Renal cortex interstitium (tissue), 11 donors: ENCODE measurements around the gene FLT3LG. TPM values are rescaled to one million over a fixed set of nuclear protein-coding genes. Genes with fewer than 3 reads are reported as not detected.
"Not testable (repeated sequence)": the region's sequence is repeated elsewhere in the genome, so short reads cannot be mapped to it uniquely, and the experiment has no call there.

Source experiments
- DNase-seq, 11 donors: peaks; one replicate each; pipeline ENCODE4 v3.0.0-alpha.2; 2013; ENCODE audit warnings: low read depth in 9 of 11, low spot score in 4 of 11; ENCODE audit errors: extremely low read depth in 1 of 11
- polyA plus RNA-seq, 3 donors: library from polyadenylated mRNA; unstranded; fragments of 120-200 nt; gene quantifications; one replicate each; pipeline ENCODE4 v1.2.1, GENCODE V29; 2013; ENCODE audit not compliant: insufficient read length in 3 of 3

FLT3LG gene
- polyA plus RNA-seq, 3 donors, result 2.5 to 4.4 (median 3.2) TPM

- DNase-seq, result no peak
These were observed 36.8 kb upstream of the FLT3LG start for GRCh38 chr19:49437231-49437630.

GRCh38 chr19:49438261-49438660, 35.8 kb upstream of the FLT3LG start:
- no peak for DNase-seq

GRCh38 chr19:49439836-49440235, 34.2 kb upstream of the FLT3LG start:
- DNase-seq, result no peak

GRCh38 chr19:49440439-49441209, 33.4 kb upstream of the FLT3LG start:
- no peak for DNase-seq

- DNase-seq, result no peak
These were observed 32.6 kb upstream of the FLT3LG start, which contains the start of gene SLC17A7 for GRCh38 chr19:49441210-49441959. Gene SLC17A7 (minus strand): TSS chr19:49441527. CDS start chr19:49441379, 148 bp downstream.

- DNase-seq, result no peak
These were observed 32.1 kb upstream of the FLT3LG start for GRCh38 chr19:49441960-49442350.

GRCh38 chr19:49442354-49442753, 31.7 kb upstream of the FLT3LG start:
- no peak for DNase-seq

- DNase-seq, result peak in 7 of 11 donors; percentile 69 to 81 (median 77)
These were observed 31.1 kb upstream of the FLT3LG start for GRCh38 chr19:49442771-49443365.

GRCh38 chr19:49443366-49444099, 30.5 kb upstream of the FLT3LG start:
- DNase-seq, result peak; percentile 85 to 95 (median 92)

- not testable (repeated sequence) for DNase-seq
These were observed 29.8 kb upstream of the FLT3LG start for GRCh38 chr19:49444100-49444700.

- DNase-seq, result no peak
These were observed 28.0 kb upstream of the FLT3LG start for GRCh38 chr19:49445997-49446396.

GRCh38 chr19:49447485-49448431, 26.3 kb upstream of the FLT3LG start:
- no peak for DNase-seq

- no peak for DNase-seq
These were observed 25.6 kb upstream of the FLT3LG start for GRCh38 chr19:49448432-49448786.

GRCh38 chr19:49450405-49450804, 23.6 kb upstream of the FLT3LG start:
- no peak for DNase-seq

GRCh38 chr19:49451430-49452181, 22.4 kb upstream of the FLT3LG start, which contains the start of gene PIH1D1:
Gene PIH1D1 (minus strand): TSS chr19:49451814. CDS start chr19:49451574, 240 bp downstream.
- DNase-seq, result peak; percentile 96 to 99 (median 98)

- DNase-seq, result peak in 10 of 11 donors; percentile 91 to 97 (median 96)
These were observed 20.8 kb upstream of the FLT3LG start, which contains the start of gene ALDH16A1 for GRCh38 chr19:49453013-49453756. Gene ALDH16A1 (plus strand): TSS chr19:49453225. CDS start chr19:49453332, 107 bp downstream.
